ENCODE results near the gene AXL.

DNA sequence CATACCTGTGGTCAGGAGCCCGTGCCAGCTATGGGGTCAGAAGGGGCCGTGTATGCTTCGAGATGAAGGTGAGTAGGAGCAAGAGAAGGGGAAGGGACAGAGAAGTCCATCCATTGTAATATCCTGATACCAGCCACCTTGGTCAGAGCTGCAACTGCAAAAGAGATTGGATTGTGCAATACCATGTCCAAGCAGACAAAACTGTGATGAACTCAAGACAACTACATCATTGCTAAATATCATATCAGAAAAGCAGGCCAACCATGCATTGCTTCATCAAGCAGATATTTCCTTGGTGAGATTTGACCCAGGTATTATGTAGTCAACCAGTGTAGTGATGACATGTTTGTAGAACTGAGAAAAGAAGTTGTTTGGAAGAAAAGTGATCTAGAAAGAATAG, 57.2 kb downstream of the AXL start:
- TF ChIP-seq, protein P1, sequence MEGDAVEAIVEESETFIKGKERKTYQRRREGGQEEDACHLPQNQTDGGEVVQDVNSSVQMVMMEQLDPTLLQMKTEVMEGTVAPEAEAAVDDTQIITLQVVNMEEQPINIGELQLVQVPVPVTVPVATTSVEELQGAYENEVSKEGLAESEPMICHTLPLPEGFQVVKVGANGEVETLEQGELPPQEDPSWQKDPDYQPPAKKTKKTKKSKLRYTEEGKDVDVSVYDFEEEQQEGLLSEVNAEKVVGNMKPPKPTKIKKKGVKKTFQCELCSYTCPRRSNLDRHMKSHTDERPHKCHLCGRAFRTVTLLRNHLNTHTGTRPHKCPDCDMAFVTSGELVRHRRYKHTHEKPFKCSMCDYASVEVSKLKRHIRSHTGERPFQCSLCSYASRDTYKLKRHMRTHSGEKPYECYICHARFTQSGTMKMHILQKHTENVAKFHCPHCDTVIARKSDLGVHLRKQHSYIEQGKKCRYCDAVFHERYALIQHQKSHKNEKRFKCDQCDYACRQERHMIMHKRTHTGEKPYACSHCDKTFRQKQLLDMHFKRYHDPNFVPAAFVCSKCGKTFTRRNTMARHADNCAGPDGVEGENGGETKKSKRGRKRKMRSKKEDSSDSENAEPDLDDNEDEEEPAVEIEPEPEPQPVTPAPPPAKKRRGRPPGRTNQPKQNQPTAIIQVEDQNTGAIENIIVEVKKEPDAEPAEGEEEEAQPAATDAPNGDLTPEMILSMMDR (conservative IDR thresholded peaks at IDR 0.05 in 1 of 2, IDR thresholded peaks at IDR 0.05 in 1 of 2; ENCODE audit: extremely low read depth in 1 of 2, insufficient read depth in 1 of 2, low read depth in 1 of 2, low read length in 2 of 2): no peak
- TF ChIP-seq EZH2 (IDR thresholded peaks at IDR 0.05; ENCODE audit: borderline replicate concordance, low read length): no peak

Data from mammary epithelial cell (primary cell).